HG03521 (cell line): ENCODE measurements around the gene PGAP3.
"Not testable (repeated sequence)": the region's sequence is repeated elsewhere in the genome, so short reads cannot be mapped to it uniquely, and the experiment has no call there.

Experiments used
- ATAC-seq: cut with Tn5 transposase; IDR thresholded peaks from one replicate; pipeline ENCODE4 v1.9.1; 2021; ENCODE audit warnings: mild to moderate bottlenecking, moderate library complexity; ENCODE audit not compliant: unreplicated experiment

Gene PGAP3

GRCh38 chr17:39687546-39688474 lies at the start of gene PGAP3:
PGAP3 (minus strand) TSS chr17:39688057; CDS start chr17:39688014, 43 bp downstream.
- ATAC-seq = peak; percentile 86

- no peak for ATAC-seq
Measured at GRCh38 chr17:39737206-39737759, 49.4 kb upstream of the PGAP3 start.

DNA sequence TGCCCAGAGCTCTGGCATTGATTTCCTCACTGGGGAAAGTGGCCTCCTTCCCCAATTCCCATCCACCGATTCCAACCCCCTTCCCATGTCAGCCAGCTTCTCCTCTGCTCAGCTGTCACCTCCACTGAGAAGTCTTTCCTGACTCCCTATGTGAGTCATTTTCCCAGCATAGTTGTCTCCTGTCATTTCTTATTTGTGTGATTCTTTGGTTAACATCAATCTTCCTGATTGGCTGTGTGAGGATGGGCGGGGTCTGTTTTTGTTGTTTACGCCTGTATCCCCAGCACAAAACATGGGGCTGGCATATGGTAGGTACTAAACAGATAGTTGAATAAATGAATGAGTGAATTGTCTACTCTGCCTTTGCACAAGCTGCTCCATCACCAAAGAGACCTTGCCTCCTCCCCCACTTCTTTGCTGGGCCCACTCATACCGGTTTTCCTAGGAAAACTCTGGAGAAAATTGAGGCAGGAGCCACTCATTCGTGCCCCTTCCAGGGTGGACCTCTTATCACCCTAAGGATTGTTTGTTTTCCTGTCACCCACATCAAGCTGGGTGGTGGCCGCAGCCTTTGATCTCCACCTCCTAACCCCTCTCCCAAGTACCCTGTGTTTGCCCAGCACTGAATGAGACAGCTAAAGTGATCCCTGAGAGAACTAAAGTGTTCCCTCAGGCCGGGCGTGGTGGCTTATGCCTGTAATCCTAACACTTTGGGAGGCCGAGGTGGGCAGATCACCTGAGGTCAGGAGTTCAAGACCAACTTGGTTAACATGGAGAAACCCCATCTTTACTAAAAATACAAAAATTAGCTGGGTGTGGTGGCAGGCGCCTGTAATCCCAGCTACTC lies 48.7 kb upstream of the PGAP3 start:
- ATAC-seq = no peak

DNA sequence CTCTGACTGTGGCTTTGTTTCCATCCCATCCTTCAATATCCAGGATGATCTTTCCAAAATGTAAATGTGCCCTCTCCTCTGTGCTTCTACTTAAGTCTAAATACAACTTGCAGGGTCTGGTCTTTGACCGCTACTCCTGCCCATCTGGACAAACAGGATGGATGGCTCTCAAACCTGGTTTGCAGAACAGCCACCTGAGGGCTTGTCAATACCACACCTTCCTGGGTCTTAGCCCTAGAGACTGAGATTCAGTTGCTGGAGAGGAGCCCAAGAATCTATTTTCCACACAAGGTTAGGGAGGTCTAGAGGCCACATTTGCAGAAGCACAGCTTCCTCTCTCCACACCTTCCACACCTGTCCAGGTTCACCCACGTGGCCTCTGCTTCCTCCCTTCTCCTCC lies 48.0 kb upstream of the PGAP3 start:
- no peak for ATAC-seq

DNA sequence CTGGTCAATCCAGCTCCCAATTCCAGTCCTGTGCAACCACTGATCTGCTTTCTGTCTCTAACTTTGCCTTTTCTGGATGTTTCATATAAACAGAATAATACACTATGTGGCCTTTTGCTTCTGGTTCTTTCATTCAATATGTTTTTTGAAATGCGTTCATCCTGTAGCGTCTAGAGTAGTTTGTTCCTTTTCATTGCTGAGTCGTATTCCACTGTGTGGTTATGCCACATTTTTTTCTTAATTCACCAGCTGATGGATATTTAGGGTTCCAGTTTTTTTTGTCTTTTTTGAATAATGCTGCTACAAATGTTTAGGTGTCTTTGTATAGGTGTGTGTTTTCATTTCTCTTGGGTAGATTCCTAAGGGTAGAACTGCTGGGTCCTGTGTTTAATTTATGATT lies 44.7 kb upstream of the PGAP3 start:
- ATAC-seq = no peak

DNA sequence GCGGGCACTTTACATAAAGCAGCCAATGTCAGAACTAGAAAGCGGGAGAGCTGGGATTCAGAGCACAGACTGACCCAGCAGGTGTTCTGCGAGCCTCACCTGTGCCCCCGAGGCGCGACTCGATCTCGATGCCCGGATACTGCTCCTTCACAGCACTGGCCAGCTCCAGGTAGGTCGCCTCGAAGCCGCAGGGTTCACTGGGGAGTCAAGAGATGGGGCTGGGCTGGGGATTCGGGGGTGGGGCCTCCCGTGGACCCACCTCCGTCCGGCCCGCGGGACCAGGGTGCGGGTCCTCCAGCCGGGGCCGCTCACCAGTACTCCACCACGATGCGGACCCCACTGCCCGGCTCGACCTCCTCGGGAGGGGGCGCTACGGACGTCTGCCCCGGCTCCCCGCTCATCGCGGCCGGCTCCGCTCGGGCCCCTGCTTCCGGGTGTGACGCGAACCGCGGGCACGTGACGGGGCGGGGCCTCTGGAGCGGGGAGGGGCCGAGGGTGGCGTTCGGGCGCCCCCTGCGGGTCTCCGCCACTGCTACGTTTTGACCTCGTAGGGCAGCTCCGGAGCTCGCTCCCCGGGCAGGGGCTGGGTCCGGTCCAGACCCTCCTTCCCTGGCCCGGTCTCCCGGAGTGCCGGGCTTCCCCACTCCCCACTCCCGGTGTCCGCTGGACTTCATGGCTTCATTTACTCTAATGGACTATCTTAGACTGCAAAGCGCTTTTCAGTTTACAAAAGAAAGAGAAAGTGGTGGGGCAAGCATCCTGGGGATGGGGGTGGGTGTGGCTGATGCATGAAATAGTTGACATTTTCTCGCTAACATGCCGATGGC lies 42.5 kb upstream of the PGAP3 start, which contains the start of gene MIEN1:
TSS of gene MIEN1 (minus strand) at position 438 of the 827 bp plus-strand sequence. CDS start at position 401, 37 bp downstream.
- ATAC-seq = peak; percentile 90

DNA sequence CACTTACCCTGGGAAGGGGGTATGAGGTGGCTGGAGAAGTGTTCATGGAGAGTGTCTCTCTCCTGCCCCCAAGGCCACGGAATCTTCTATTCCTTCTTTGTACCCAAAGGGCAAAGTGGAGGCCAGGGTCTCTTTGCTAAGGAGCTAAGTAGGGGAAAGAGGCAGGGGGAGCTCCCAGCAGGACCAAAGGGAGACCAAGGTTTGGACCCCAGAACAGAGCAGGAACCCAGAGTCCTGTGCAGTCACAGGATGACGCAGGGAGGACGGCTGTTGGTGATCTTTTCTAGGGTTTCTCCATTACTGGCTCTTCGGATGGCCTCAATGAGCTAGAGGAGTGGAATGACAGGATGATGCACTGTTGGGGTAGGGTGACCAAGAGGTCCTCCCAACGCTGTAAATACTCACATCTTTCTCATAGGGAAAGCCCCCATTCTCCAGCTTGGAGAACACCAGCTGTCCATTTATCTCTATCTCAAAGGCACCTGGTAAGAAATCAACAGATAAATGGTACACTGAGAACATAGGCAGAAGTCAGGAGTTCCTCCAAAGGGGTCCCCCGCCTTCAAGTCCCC lies 41.5 kb upstream of the PGAP3 start:
- no peak for ATAC-seq

DNA sequence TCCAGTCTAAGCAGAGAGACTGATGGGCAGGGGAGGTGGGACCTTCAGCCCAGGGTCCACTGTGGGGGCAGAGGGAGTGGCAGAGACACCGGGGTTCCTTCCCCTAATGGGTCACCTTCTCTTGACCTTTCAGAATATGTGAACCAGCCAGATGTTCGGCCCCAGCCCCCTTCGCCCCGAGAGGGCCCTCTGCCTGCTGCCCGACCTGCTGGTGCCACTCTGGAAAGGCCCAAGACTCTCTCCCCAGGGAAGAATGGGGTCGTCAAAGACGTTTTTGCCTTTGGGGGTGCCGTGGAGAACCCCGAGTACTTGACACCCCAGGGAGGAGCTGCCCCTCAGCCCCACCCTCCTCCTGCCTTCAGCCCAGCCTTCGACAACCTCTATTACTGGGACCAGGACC lies 39.7 kb upstream of the PGAP3 start:
- ATAC-seq = no peak

DNA sequence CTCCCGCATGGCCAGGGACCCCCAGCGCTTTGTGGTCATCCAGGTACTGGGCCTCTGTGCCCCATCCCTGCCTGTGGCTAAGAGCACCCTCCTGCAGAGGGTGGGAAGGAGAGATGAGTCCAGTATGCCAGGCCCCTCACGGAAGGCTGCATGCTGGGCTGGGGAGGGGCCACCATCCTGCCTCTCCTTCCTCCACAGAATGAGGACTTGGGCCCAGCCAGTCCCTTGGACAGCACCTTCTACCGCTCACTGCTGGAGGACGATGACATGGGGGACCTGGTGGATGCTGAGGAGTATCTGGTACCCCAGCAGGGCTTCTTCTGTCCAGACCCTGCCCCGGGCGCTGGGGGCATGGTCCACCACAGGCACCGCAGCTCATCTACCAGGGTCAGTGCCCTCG lies 38.8 kb upstream of the PGAP3 start:
- no peak for ATAC-seq

- not testable (repeated sequence) for ATAC-seq
Measured at GRCh38 chr17:39725923-39726322, 38.1 kb upstream of the PGAP3 start.

GRCh38 chr17:39724731-39725130 lies 36.9 kb upstream of the PGAP3 start:
- no peak for ATAC-seq

GRCh38 chr17:39722965-39723848 lies 35.4 kb upstream of the PGAP3 start:
- no peak for ATAC-seq

DNA sequence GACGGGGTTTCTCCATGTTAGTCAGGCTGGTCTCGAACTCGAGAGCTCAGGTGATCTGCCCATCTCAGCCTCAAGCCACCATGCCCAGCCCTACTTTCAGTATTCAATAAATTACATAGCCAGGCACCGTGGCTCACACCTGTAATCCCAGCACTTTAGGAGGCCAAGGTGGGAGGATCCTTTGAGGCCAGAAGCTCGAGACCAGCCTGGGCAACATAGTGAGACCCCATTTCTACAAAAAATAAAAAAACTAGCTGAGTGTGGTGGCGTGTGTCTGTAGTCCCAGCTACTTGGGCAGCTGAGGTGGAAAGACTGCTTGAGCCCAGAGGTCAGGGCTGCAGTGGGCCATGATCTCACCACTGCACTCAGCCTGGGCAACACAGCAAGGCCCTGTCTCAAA lies 34.2 kb upstream of the PGAP3 start:
- ATAC-seq = no peak

- ATAC-seq = no peak
Measured at GRCh38 chr17:39719563-39720355, 31.9 kb upstream of the PGAP3 start.

DNA sequence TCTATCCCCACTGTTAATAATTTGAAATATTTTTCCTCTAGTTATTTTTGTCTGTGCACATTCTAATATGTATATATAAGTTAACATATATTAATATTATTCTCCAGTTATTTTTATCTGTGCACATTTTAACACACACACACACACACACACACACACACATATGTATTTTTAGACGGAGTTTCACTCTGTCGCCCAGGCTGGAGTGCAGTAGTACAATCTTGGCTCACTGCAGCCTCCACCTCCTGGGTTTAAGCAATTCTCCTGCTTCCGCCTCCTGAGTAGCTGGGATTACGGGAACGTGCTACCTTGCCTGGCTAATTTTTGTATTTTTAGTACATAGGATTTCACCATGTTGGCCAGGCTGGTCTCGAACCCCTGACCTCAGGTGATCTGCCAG lies 29.8 kb upstream of the PGAP3 start:
- no peak for ATAC-seq

DNA sequence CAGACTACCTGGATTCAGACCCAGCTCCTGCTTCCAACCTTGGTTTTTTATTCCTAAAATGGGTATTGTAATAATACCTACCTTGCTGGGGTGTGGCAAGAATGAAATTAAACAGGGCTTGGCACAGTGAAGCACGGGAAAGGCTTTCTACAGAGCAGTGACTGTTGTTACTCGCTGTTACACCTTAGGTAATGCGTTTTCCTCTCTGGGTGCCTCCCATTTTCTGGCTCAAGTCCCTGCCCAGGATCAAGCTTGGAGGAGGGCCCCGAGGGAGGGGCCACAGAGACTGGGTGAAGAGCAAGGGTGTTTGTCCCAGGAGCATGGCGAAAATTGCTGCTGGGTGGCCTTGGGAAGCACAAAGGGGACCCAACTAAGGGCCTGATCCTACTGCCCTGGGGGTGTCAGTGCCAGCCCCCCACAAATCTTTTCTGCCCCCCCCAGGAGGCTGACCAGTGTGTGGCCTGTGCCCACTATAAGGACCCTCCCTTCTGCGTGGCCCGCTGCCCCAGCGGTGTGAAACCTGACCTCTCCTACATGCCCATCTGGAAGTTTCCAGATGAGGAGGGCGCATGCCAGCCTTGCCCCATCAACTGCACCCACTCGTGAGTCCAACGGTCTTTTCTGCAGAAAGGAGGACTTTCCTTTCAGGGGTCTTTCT lies 29.2 kb upstream of the PGAP3 start:
- no peak for ATAC-seq

DNA sequence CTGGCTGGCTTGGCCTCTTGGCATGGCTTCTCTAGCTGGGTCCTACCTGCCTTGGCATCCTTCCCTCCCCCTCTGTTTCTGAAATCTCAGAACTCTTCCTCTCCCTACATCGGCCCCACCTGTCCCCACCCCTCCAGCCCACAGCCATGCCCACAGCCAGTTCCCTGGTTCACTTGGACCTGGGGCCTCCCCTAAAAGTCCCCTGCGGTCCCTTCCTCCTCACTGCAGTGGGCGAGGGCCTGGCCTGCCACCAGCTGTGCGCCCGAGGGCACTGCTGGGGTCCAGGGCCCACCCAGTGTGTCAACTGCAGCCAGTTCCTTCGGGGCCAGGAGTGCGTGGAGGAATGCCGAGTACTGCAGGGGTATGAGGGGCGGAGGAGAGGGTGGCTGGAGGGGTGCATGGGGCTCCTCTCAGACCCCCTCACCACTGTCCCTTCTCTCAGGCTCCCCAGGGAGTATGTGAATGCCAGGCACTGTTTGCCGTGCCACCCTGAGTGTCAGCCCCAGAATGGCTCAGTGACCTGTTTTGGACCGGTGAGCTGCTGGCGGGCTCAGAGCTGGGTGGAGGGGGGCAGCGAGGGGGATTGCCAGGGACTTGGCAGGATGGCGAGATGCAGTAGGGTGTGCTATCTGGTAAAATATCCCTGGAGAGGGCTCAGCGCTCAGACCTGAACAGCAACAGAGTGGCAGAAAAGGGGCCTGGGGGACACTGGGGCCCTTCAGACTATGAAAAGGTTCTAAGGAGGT lies 28.4 kb upstream of the PGAP3 start:
- ATAC-seq = no peak
